HCT116 (cell line): ENCODE measurements around the gene OPHN1. TPM values are rescaled to one million over a fixed set of nuclear protein-coding genes. Genes with fewer than 3 reads are reported as not detected.

Source experiments
- ATAC-seq: fragments of 200-7000 bp; cut with Tn5 transposase; 2 replicates; pipeline ENCODE4 v1.9.1; 2020; ENCODE audit warnings: mild to moderate bottlenecking, moderate library complexity
- BruUV-seq: library from RNA; stranded (reverse); fragments of 400-500 nt; replicated peaks from 2 replicates; lab custom pipeline; 2021; lab: Mats Ljungman, UMichigan
- CTCF ChIA-PET: fragments of 300-600 bp; sonication (Branson Sonifier 250); formaldehyde crosslinking; loops from one replicate; lab custom pipeline; 2021; ENCODE audit warnings: antibody characterized with exemption; lab: Charles Lee
- POLR2A ChIA-PET: fragments of 300-600, 350-600 bp; sonication (Branson Sonifier 250); formaldehyde crosslinking; loops from one replicate; lab custom pipeline; 2021; ENCODE audit warnings: antibody characterized with exemption; lab: Charles Lee
- RAD21 ChIA-PET, 2 experiments: fragments of 300-600 bp; sonication (Branson Sonifier 250); formaldehyde crosslinking; loops; one replicate each; lab custom pipeline; 2023; ENCODE audit warnings: low total read pairs in 2 of 2; ENCODE audit not compliant: uncharacterized antibody in 2 of 2, unreplicated experiment in 2 of 2, low non-redundant PET in 1 of 2; lab: Charles Lee
- DNase-seq: peaks from one replicate; pipeline ENCODE4 v3.0.0-alpha.2; 2010; ENCODE audit warnings: low read depth, low spot score
- H2AFZ ChIP-seq: fragments of 200-600 bp; shearing (Covaris generic), sonication (generic); 2 replicates; pipeline ENCODE4 v1.6.1; 2017; ENCODE audit warnings: low read depth, mixed run types, mixed read lengths, antibody characterized with exemption, low read length; ENCODE audit not compliant: poor library complexity, severe bottlenecking
- H3K27ac ChIP-seq: 2 replicates; pipeline ENCODE4 v1.5.1; 2012; ENCODE audit warnings: low read depth, low read length
- H3K27me3 ChIP-seq: fragments of 200-600 bp; sonication (generic); 2 replicates; pipeline ENCODE4 v1.6.1; 2016; ENCODE audit warnings: mixed run types, low read length, mixed read lengths; ENCODE audit not compliant: insufficient read depth
- H3K36me3 ChIP-seq, 2 experiments: fragments of 200-500 bp in 1 of 2; fragments of 200-600 bp in 1 of 2; sonication (Bioruptor generic) in 1 of 2; sonication (generic) in 1 of 2; 2 replicates each; pipeline versions ENCODE4 v1.5.1 to v1.6.1; 2014 to 2016; ENCODE audit warnings: low read length in 2 of 2, inconsistent platforms in 1 of 2, mixed read lengths in 1 of 2, mixed run types in 1 of 2; ENCODE audit not compliant: insufficient read depth in 2 of 2, control insufficient read depth in 1 of 2
- H3K4me1 ChIP-seq, 2 experiments: fragments of 200-600 bp in 1 of 2; sonication (generic) in 1 of 2; 2 replicates each; pipeline versions ENCODE4 v1.5.1 to v1.6.1; 2012 to 2017; ENCODE audit warnings: low read length in 2 of 2, inconsistent platforms in 1 of 2, mild to moderate bottlenecking in 1 of 2, mixed read lengths in 1 of 2, mixed run types in 1 of 2, moderate library complexity in 1 of 2; ENCODE audit not compliant: insufficient read depth in 2 of 2, control insufficient read depth in 1 of 2
- H3K4me2 ChIP-seq: fragments of 200-600 bp; sonication (generic); 2 replicates; pipeline ENCODE4 v1.6.1; 2017; ENCODE audit warnings: mixed run types, low read length, mixed read lengths
- H3K4me3 ChIP-seq, 2 experiments: fragments of 200-600 bp in 1 of 2; sonication (generic) in 1 of 2; replicated peaks in 1 of 2; 2 replicates each; pipeline ENCODE4 v1.5.1; 2011 to 2016; ENCODE audit warnings: low read length in 2 of 2, control low read depth in 1 of 2, low read depth in 1 of 2, mild to moderate bottlenecking in 1 of 2, mixed read lengths in 1 of 2, mixed run types in 1 of 2
- H3K79me2 ChIP-seq: fragments of 200-600 bp; sonication (generic); 2 replicates; pipeline ENCODE4 v1.6.1; 2017; ENCODE audit warnings: mild to moderate bottlenecking, mixed run types, low read length, moderate library complexity, mixed read lengths; ENCODE audit not compliant: insufficient read depth
- H3K9ac ChIP-seq: fragments of 200-600 bp; sonication (generic); 2 replicates; pipeline ENCODE4 v1.6.1; 2016; ENCODE audit warnings: low read length, mixed read lengths
- H3K9me2 ChIP-seq: fragments of 200-600 bp; sonication (generic), shearing (Covaris generic); 2 replicates; pipeline ENCODE4 v1.6.1; 2017; ENCODE audit warnings: mixed run types, mild to moderate bottlenecking, moderate library complexity; ENCODE audit not compliant: insufficient read depth
- H3K9me3 ChIP-seq, 2 experiments: fragments of 200-500 bp in 1 of 2; fragments of 200-600 bp in 1 of 2; sonication (Bioruptor generic) in 1 of 2; sonication (generic) in 1 of 2; 2 replicates each; pipeline ENCODE4 v1.6.1; 2014 to 2017; ENCODE audit warnings: low read length in 2 of 2, mixed read lengths in 2 of 2, inconsistent platforms in 1 of 2, low read depth in 1 of 2, mild to moderate bottlenecking in 1 of 2, mixed run types in 1 of 2, moderate library complexity in 1 of 2; ENCODE audit not compliant: control insufficient read depth in 1 of 2, insufficient read depth in 1 of 2
- H4K20me1 ChIP-seq: fragments of 200-600 bp; sonication (generic), shearing (Covaris generic); 2 replicates; pipeline ENCODE4 v1.6.1; 2017; ENCODE audit warnings: mixed run types, mild to moderate bottlenecking, moderate library complexity; ENCODE audit not compliant: insufficient read depth
- CEBPB ChIP-seq: IDR thresholded peaks from 2 replicates; pipeline ENCODE4 v1.6.1; 2012; ENCODE audit warnings: low read depth
- CTCF ChIP-seq, 3 experiments: fragments of 200-600 bp in 1 of 3; sonication (generic) in 1 of 3; IDR thresholded peaks in 2 of 3; conservative IDR thresholded peaks in 1 of 3; 2 replicates each; pipeline ENCODE4 v1.5.1; 2012 to 2017; ENCODE audit warnings: low read depth in 2 of 3, low read length in 2 of 3, antibody characterized with exemption in 1 of 3, borderline replicate concordance in 1 of 3, control low read depth in 1 of 3, mild to moderate bottlenecking in 1 of 3, mixed read lengths in 1 of 3, mixed run types in 1 of 3, moderate library complexity in 1 of 3; ENCODE audit not compliant: insufficient read depth in 1 of 3
- EZH2 ChIP-seq: fragments of 200-600 bp; sonication (generic); IDR thresholded peaks from 2 replicates; pipeline ENCODE4 v1.6.1; 2017; ENCODE audit warnings: antibody characterized with exemption, mixed run types
- EZH2phosphoT487 ChIP-seq: fragments of 200-600 bp; IDR thresholded peaks from 2 replicates; pipeline ENCODE4 v1.6.1; 2018; ENCODE audit warnings: antibody characterized with exemption, borderline replicate concordance
- POLR2A ChIP-seq: IDR thresholded peaks from 2 replicates; pipeline ENCODE4 v1.7.0; 2011; ENCODE audit warnings: borderline replicate concordance; ENCODE audit not compliant: insufficient read depth, insufficient read length; ENCODE audit errors: extremely low read depth
- RAD21 ChIP-seq: IDR thresholded peaks from 2 replicates; pipeline ENCODE4 v1.6.1; 2012; ENCODE audit warnings: low read depth, mild to moderate bottlenecking
- SRF ChIP-seq: IDR thresholded peaks from 2 replicates; pipeline ENCODE4 v1.6.1; 2012; ENCODE audit warnings: low read depth
- YY1 ChIP-seq: IDR thresholded peaks from 2 replicates; pipeline ENCODE4 v1.6.1; 2011; ENCODE audit warnings: low read length, low read depth, moderate library complexity, mild to moderate bottlenecking; ENCODE audit not compliant: insufficient replicate concordance; ENCODE audit errors: extremely low read depth
- ZFX ChIP-seq: fragments of 450-650 bp; IDR thresholded peaks from 2 replicates; pipeline ENCODE4 v1.6.1; 2017
- intact Hi-C: fragments of 100-400 bp; cut with micrococcal nuclease; formaldehyde crosslinking; loops from 2 replicates; pipeline ENCODE4 v1.10.0; 2022
- total RNA-seq: library from RNA; stranded (reverse); gene quantifications from one replicate; pipeline ENCODE4 v1.2.1, GENCODE V29; 2021; ENCODE audit not compliant: unreplicated experiment

OPHN1 gene
- total RNA-seq, 1 experiment from 2014 or later = 2.9 TPM

- ChIA-PET CTCF (no interaction called here), RAD21 (no interaction called here), POLR2A (no interaction called here)
- Histone ChIP-seq H3K4me1 (no peaks in the 10 kb centered on the region), H3K4me2 (no peak overlapping the region), H2AFZ (no peak overlapping the region), H3K9me3 (no peaks in the 10 kb centered on the region), H3K79me2 (no peaks in the 10 kb centered on the region), H3K4me3 (no peak overlapping the region), H3K27me3 (no peaks in the 10 kb centered on the region), H3K9me2 (no peaks in the 10 kb centered on the region), H3K27ac (no peak overlapping the region), H3K36me3 (no peaks in the 10 kb centered on the region), H4K20me1 (no peaks in the 10 kb centered on the region), H3K9ac (no peak overlapping the region)
- no peak for TF ChIP-seq SRF
- TF ChIP-seq CEBPB = no peak
- no peak for TF ChIP-seq ZFX
- DNase-seq (no peak), ATAC-seq (no peak)
- intact Hi-C loops = no loop called here
- no TSS peak for BruUV-seq
These were observed 392.2 kb downstream of the OPHN1 start for GRCh38 chrX:68041110-68041509.

- POLR2A ChIA-PET = no interaction called here
- DNase-seq (peak; percentile 10), ATAC-seq (peak; percentile 90)
- CTCF ChIA-PET = interaction anchor here (1.1 to 2.1 kb wide), 4 partner anchors 8 to 128 kb away, joined by 3 to 21 read pairs (median 4); no protein-coding TSS in a partner anchor
- Histone ChIP-seq H3K4me2 (no peak overlapping the region), H4K20me1 (no peaks in the 10 kb centered on the region), H3K9ac (no peak overlapping the region), H3K27me3 (no peaks in the 10 kb centered on the region), H3K27ac (no peak overlapping the region), H2AFZ (no peak overlapping the region), H3K79me2 (no peaks in the 10 kb centered on the region), H3K36me3 (no peaks in the 10 kb centered on the region), H3K9me2 (no peaks in the 10 kb centered on the region), H3K4me3 (no peak overlapping the region), H3K9me3 (no peaks in the 10 kb centered on the region), H3K4me1 (no peaks in the 10 kb centered on the region)
- intact Hi-C loops = loop anchor here (5.0 kb wide), 1 partner anchor 129 kb away; no protein-coding TSS in a partner anchor
- RAD21 ChIA-PET = interaction anchor here in 1 of 2 experiments (0.9 kb wide), 1 partner anchor 128 kb away, joined by 3 read pairs; no protein-coding TSS in a partner anchor
- TF ChIP-seq RAD21 (peak; percentile 46), EZH2 (no peak), EZH2phosphoT487 (no peak), CTCF (IDR thresholded peaks at IDR 0.05 in 2 of 3, conservative IDR thresholded peaks at IDR 0.05 in 1 of 3; ENCODE audit: borderline replicate concordance in 1 of 3, insufficient read depth in 1 of 3, low read depth in 2 of 3, low read length in 2 of 3) (peak; percentile 69 to 78 (median 72)), POLR2A (no peak), ZFX (no peak), YY1 (no peak)
- no TSS peak for BruUV-seq
These were observed 414.8 kb downstream of the OPHN1 start for GRCh38 chrX:68018248-68019203.
